ELF-1 (cell line): Measurements from ENCODE around the gene C11orf91.
A peak's percentile ranks its signal among the peaks of the same experiment; 100 is the strongest.
"Not testable (repeated sequence)": the region's sequence is repeated elsewhere in the genome, so short reads cannot be mapped to it uniquely, and the experiment has no call there.

ENCODE experiments used
- DNase-seq: peaks from one replicate; pipeline ENCODE4 v3.0.0-alpha.2; 2016; ENCODE audit warnings: low read depth, low spot score

Gene C11orf91

DNA sequence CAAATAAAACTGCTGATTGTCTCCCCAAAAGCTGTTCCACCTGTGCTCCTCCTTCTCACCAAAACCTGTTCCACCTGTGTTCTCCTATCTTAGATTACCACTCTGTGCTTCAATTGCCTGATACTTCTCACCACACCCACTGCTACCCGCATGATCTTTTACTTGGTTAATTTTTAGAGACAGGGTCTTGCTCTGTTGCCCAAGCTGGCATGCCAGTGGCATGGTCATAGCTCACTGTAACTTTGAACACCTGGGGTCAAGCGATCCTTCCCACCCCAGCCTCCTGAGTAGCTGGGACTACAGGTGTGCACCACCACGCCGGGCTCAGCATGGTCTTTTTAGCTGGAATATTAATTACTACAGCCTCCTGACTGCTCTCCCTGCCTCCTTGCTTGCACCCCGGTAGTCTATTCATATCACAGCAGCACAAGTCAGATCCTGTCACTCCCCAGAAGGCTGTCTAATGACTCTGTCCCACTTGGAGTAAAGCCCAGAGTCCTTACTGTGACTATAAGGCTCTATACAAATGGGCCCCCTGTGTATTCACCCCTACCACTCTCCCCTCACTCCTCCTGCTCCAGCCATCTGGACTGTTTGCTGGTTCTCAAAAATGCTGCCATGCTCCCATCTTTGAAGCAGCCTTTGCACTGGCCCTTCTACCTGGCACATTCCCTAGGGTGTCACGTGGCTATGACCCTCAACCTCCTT, 3.5 kb downstream of the C11orf91 start:
- no peak for DNase-seq

DNA sequence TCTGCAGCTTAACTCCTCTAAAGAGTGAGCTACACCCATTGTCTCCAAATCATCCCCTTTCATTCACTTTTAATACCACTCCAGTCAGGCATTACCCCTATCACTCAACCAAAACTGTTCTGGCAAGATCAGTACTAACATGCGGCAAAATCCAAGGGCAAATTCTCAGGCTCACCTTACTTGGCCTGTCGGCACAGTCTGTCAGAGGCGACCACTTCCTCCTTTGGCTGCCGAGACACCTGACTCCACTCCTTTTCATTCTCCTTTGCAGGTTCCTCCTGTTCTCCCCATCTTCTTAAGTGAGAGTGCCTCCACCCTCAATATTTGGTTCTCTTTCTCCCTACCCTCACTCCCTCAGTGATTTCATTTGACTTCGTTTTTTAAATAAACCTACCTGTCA, 4.2 kb downstream of the C11orf91 start:
- DNase-seq, result no peak

DNA sequence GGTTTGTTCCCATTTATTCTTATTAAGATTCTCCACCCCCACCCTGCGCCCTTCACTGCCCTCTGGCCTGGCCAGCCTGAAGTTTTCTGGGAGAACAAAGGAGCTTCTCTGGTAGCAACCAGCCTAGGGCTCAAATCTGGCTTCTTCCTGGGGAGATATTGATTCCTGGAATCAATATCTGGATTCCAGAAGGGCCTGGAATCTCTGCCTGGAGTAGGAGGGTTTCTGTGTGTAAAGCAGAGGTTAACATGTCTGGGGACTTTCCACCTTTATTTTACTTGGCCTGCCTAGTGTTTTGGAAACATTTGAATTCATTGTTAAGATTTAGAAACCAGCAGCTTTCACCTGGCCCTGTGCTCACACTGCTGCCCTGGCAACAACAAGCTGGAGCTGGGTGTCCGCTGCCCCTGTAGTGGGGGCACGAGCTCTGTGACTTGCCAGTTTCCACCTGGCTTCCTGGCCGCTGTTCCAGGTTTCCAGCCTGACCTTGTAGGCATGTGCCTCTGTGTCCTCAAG, 5.5 kb downstream of the C11orf91 start:
- DNase-seq, result no peak

GRCh38 chr11:33694346-33695050, 6.1 kb downstream of the C11orf91 start:
- DNase-seq, result no peak

- no peak for DNase-seq
Observed at GRCh38 chr11:33692541-33692940, 8.1 kb downstream of the C11orf91 start.

DNA sequence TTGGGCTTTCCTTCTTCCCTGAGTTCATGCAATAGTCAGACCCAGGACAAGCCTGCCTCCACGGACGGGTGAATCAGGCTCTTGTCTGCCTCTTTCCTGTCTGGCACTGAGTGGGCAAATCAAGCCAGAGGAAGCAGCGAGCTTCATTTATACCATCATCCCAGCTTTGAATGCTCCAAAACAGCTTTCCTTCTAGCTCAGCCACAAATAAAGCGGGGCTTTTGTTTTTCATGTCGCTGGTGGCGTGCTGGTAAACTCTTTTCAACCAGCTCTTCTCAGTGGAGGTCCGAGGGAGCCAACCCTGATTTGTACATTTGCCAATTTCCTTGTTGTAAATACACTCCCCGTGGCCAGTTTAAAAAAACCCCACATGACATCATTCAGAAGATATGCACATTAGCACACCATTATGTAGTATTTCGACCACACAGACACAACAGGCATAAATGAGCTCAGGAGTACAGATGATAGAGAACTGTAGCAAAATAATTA, 8.6 kb downstream of the C11orf91 start:
- DNase-seq, result peak; percentile 30

- peak; percentile 90 for DNase-seq
Observed at GRCh38 chr11:33691066-33691864, 9.4 kb downstream of the C11orf91 start.

DNA sequence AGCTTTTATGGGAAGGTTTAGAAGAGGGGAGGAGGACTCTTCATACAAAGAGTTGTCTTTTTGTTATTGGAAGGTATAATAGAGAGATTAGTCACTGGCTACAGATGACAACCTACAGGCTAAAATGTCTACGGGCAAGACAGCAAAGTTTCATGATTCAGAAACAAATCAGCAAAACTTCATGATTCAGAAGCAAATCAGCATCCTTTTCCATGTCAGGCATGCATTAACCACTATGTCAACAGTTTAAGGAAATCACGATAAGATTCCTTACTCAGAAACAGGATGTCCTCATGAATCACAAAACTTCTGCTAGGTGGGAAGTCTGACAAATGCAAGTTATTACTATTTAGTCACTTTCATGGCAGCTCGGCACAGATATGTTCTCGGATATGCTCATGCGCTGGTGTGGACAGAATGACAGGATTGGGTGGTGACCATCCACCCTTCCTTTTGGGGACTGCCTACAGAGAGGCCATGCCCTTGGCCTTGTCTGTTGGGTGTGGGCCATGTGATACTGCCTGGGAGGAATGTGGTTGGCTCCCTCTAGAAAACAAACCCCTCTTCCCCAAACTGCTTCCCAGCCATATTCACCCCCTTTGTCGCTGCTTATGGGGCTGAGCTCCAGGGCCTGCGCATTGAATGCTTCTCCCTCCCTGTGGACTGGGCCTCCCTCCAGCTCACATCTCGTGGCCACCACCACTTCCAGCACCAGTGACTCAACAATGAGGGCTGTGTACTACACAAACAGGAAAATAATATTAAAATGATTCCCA, 10.1 kb downstream of the C11orf91 start:
- DNase-seq, result no peak

DNA sequence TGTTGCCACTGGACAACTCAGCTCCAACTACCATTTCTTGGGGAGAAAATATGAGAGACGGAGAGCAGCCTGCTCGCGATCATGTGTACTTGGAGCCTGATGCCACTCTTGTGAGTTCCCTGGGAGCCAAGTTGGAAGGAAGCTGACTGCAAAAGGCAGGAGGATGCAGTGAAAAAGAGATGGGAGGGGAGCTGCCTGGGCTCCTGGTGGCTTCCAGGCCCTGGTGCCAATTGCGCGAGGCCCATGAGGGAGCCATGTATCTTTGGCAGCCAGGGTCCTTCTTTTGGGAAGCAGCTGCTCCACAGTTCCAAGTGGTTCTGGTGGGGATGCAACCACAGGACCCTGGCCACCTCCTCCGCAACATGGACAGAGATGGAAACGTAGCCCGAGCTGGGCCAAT, 11.1 kb downstream of the C11orf91 start:
- DNase-seq, result no peak

DNA sequence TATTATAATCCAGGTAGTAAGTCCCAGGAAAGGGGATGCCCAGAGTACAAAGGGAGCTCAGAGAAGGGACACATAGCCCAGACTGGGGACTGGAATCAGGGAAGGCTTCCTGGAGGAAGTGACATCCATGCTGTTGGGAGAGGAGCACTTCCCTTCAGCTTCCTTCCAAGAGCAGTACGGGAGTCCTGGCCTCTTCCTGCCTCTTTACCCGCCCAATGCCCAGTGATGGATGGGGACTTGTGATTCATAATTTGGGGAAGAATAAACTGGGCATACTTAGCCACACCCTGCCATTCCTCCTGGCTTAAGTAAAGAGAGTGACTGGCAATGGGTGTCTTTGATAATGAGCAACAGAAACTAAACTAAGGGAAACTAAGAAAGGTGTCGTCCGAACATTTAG, 11.5 kb downstream of the C11orf91 start:
- DNase-seq, result no peak

GRCh38 chr11:33687733-33688479, 12.7 kb downstream of the C11orf91 start:
- peak; percentile 49 for DNase-seq

GRCh38 chr11:33685082-33685481, 15.5 kb downstream of the C11orf91 start:
- DNase-seq, result no peak

- DNase-seq, result no peak
Observed at GRCh38 chr11:33684003-33684706, 16.5 kb downstream of the C11orf91 start.

DNA sequence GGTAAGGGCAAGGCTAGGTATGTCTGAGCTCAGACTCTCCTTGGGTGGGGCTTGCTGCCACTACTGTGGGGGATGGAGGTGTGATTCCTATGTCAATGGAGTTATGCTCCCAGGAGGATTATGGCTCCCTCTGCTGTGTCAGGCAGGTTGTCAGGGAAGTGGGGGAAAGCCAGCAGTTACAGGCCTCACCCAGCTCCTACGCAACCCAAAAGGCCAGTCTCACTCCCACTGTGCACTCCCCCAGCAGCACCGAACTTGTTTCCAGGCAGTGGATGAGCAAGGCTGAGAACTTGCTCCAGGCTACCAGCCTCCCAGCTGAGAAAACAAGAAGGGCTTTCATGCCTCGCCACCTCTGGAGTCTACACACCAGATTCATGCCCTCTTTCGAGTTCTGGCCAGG, 18.2 kb downstream of the C11orf91 start:
- peak; percentile 67 for DNase-seq

DNA sequence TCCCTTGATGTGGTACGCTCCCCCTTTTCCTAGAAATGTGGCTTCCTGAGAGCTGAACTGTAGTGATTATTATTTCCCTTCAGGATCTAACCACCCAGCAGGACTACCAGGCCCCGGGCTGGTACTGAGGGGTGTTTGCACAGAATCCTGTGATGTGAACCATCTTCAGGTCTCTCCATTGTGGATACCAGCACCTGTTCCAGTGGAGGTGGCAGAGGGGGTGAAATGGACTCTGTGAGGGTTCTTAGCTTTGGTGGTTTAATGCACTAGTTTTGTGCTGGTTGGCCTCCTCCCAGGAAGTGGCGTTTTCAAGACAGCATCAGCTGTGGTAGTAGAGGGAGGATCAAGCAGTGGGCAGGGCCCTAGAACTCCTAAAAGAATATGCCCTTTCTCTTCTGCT, 18.6 kb downstream of the C11orf91 start:
- no peak for DNase-seq

- not testable (repeated sequence) for DNase-seq
Observed at GRCh38 chr11:33678616-33679015, 22.0 kb downstream of the C11orf91 start.

- no peak for DNase-seq
Observed at GRCh38 chr11:33674035-33674814, 26.4 kb downstream of the C11orf91 start.

- no peak for DNase-seq
Observed at GRCh38 chr11:33672273-33672672, 28.4 kb downstream of the C11orf91 start.
